ENCODE data around the gene ZNF281.
"Not testable (repeated sequence)": the region's sequence is repeated elsewhere in the genome, so short reads cannot be mapped to it uniquely, and the experiment has no call there.

The ZNF281 gene

DNA sequence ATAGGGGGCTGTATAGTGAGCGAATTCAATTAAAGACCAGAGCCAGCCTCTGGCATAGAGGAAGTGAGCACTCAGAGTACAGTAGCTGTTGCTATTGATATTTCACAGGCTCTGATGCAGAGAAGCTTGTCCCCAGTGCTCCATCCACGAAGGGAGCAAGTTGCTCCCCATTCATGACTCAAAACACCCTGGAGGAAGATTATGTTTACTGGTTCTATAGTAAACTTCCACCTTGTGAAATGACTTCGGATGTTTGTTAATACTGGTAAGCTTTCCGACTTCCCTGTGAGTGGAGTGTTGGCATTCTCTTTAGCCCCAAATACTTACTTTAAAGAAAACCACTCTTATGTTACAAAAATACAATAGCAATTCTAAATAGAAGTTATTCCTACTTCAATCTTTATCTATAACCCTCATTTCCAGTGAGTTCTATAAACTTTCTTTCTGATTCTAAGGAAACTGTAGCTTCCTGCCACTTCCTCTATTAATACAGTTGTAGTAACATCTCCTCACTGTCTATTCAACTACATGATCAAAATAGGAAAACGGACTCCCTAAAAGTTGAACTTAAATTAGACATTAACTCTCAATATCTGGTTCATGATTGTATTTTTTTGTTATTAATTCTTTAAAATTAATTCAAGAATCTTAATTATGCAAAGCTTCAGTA lies 46.4 kb downstream of the ZNF281 start:
- no peak for DNase-seq (ENCODE audit: low read depth)

DNA sequence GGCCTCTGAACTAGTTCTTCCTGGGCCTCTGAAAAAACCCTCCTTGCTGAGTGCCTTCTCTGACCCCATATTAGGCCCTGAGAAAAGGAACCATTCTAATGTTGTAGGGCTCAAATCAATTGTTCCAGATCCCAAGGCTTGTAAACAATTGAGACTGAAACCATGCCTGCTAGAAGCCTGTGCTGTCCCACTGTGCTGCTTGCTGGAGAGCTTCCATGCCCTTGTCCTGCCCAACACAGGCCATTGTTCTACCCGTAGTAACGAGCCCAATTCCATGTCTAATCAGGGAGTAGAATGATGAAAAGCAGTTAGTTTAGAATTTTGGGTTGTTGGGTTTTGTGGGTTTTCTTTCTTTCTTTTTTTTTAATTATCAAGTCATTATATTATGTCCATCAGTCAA lies 47.4 kb downstream of the ZNF281 start:
- DNase-seq (ENCODE audit: low read depth), result no peak

DNA sequence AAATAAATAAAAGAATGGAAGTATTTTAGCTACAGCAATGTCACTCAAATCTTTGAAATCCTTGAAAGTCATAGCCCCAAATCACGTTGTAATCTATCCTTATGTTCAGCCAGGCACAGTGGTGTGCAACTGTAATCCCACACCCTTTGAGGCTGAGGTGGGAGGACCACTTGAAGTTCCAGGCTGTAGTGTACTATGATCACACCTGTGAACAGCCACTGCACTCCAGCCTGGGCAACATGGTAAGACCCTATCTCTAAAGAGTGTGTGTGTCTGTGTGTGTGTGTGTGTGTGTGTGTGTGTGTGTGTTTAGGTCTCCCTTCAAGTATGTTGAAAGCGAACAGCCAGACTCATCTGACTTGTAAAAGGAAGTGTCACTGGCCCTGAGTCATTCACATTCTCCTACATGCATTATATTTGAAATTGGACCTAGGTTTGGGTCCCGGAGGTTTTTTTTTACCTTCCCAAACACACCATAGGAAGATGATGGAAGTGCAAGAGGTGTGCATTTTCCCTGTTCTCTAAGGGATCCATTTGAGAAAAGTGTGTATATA lies 50.1 kb downstream of the ZNF281 start:
- no peak for DNase-seq (ENCODE audit: low read depth)

DNA sequence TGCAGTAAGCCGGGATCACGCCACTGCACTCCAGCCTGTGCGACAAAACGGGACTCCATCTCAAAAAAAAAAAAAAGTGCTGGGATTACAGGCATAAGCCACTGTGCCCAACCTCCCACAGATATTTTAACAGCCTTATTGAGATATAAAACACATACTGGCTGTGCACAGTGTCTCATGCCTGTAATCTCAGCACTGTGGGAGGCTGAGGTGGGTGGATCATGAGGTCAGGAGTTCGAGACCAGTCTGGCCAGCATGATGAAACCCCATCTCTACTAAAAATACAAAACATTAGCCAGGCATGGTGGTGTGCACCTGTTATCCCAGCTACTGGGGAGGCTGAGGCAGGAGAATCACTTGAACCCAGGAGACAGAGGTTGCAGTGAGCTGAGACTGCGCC lies 51.9 kb downstream of the ZNF281 start:
- DNase-seq (ENCODE audit: low read depth), result not testable (repeated sequence)

DNA sequence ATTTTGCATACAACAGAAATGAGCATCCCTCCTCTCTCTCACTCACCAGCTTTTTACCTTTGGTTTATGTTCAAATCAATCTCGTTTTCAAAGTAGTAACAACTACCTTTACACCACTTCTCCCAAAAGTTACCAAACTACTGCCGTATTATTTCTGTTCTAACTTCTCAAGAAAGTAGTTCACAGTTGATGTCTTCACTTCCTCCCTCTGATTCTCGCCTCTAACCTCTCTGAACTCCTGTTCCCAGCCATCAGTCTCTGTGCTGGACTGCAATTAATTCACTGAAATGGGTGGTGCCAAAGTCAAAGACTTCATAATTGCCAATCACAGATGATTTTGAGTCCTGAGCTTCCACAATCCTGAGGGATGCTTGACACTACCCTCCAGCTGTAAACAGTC lies 54.0 kb downstream of the ZNF281 start:
- no peak for DNase-seq (ENCODE audit: low read depth)
